ENCODE measurements around the gene BOD1L1.

Gene BOD1L1

DNA sequence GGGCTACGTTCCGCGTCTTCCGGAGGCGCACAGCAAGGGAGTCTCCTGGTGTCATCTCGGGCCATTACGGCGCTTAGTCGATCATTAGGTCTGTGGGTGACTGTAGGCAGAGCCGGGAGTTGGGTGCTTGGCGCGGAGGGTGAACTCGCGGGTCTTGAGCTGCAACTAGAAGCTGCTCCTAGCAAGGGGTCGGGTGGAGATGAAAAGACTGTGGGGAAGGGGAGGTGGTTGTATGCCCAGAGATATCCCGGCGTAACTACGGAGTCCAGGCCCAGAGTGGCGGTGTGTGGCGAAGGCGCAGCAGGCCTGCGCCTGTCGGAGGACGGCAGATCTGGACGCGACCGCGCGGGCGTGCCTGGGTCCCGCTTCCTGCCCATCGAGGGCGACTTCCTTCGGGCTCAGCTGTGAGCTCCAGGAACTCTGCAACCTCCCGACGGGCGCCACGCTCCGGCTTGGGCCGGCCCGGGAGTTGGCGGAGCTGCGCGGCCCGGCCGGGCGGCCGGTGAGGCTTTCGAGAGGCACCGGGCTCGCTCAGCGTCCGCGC is 80.5 kb downstream of the BOD1L1 start:
- DNase-seq = no peak
- peaks cover 47% of the 10 kb centered on the region for H3K4me1 ChIP-seq (ENCODE audit: control insufficient read depth, insufficient read depth, low read length, poor library complexity, severe bottlenecking)
- peak overlapping the region; percentile 59 for H3K4me3 ChIP-seq (ENCODE audit: insufficient read depth, low read depth, low read length, poor library complexity, severe bottlenecking)
- peaks cover 4% of the 10 kb centered on the region for H3K9me3 ChIP-seq (ENCODE audit: control insufficient read depth, low read length)
- peaks cover 75% of the 10 kb centered on the region for H3K27me3 ChIP-seq (replicated peaks; ENCODE audit: control insufficient read depth, insufficient read depth, low read length, poor library complexity, severe bottlenecking)
- no peaks in the 10 kb centered on the region for H3K36me3 ChIP-seq (ENCODE audit: control insufficient read depth, insufficient read depth, low read length)
- H3K27ac ChIP-seq (ENCODE audit: insufficient read depth, low read length, poor library complexity, severe bottlenecking) = no peak overlapping the region

DNA sequence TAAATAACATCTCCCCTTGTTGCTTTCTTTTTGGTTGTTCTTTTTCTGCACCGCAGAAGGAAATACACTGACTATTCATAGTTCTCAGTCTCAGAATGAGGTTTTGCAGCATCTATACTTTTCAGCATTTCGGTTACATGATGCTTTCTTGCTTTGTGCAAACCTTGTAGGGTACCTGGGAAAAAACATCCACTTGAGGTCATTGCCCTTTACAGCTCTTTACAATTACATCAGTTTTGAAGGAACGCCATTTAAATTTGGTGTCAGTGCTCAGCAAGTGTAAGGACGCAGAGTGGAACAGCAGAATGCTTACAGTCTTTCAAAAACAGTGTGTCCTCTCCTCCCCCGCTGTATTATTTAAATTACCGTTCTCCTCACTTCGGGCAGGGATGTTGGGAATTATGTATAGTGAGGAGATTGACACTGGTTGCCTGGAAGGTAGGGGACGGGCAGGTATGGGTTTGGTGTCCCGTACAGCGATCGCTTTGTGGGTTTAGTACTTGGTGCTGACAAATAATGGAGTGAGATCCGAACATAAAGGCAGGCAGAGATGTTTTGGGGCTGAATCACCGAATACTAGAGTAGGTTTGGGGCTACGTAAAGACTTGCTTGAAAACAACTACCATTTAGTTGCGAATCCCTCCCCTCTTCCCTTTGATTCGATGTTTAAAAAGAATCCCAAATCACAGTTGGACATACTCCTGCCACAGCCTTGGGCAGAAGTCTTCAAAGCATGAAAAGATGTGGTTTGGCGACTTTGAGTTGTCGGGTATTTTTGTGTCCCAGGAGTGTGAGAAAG is 81.2 kb downstream of the BOD1L1 start:
- no peak overlapping the region for H3K27ac ChIP-seq (ENCODE audit: insufficient read depth, low read length, poor library complexity, severe bottlenecking)
- H3K27me3 ChIP-seq (replicated peaks; ENCODE audit: control insufficient read depth, insufficient read depth, low read length, poor library complexity, severe bottlenecking) = peaks cover 82% of the 10 kb centered on the region
- H3K4me3 ChIP-seq (ENCODE audit: insufficient read depth, low read depth, low read length, poor library complexity, severe bottlenecking) = peak overlapping the region; percentile 59
- no peak for DNase-seq
- H3K9me3 ChIP-seq (ENCODE audit: control insufficient read depth, low read length) = peaks cover 4% of the 10 kb centered on the region
- peaks cover 53% of the 10 kb centered on the region for H3K4me1 ChIP-seq (ENCODE audit: control insufficient read depth, insufficient read depth, low read length, poor library complexity, severe bottlenecking)
- H3K36me3 ChIP-seq (ENCODE audit: control insufficient read depth, insufficient read depth, low read length) = no peaks in the 10 kb centered on the region

DNA sequence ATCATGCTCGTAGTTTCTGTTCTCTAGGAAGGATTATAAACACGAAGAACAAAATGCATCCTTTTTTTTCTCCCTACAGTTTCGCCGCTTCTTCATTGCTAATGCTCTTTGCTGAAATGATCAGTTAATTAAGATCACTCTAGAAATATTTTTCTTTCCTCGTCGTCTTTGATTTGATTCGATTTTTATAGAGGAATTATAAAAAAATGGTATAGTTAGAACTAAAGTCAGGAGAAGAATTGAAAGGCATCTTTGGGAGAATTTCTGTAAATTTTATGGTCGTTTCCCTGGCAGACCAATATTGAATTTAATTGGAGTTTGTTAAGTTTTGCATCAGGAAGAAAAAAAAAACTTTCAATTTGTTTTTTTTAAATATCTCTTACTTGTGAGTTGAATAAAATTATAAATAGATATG is 82.1 kb downstream of the BOD1L1 start:
- Histone ChIP-seq H3K36me3 (ENCODE audit: control insufficient read depth, insufficient read depth, low read length) (no peaks in the 10 kb centered on the region), H3K27me3 (replicated peaks; ENCODE audit: control insufficient read depth, insufficient read depth, low read length, poor library complexity, severe bottlenecking) (peaks cover 91% of the 10 kb centered on the region), H3K4me1 (ENCODE audit: control insufficient read depth, insufficient read depth, low read length, poor library complexity, severe bottlenecking) (peaks cover 53% of the 10 kb centered on the region), H3K4me3 (ENCODE audit: insufficient read depth, low read depth, low read length, poor library complexity, severe bottlenecking) (peak overlapping the region; percentile 48), H3K27ac (ENCODE audit: insufficient read depth, low read length, poor library complexity, severe bottlenecking) (no peak overlapping the region), H3K9me3 (ENCODE audit: control insufficient read depth, low read length) (peaks cover 4% of the 10 kb centered on the region)
- DNase-seq = no peak

DNA sequence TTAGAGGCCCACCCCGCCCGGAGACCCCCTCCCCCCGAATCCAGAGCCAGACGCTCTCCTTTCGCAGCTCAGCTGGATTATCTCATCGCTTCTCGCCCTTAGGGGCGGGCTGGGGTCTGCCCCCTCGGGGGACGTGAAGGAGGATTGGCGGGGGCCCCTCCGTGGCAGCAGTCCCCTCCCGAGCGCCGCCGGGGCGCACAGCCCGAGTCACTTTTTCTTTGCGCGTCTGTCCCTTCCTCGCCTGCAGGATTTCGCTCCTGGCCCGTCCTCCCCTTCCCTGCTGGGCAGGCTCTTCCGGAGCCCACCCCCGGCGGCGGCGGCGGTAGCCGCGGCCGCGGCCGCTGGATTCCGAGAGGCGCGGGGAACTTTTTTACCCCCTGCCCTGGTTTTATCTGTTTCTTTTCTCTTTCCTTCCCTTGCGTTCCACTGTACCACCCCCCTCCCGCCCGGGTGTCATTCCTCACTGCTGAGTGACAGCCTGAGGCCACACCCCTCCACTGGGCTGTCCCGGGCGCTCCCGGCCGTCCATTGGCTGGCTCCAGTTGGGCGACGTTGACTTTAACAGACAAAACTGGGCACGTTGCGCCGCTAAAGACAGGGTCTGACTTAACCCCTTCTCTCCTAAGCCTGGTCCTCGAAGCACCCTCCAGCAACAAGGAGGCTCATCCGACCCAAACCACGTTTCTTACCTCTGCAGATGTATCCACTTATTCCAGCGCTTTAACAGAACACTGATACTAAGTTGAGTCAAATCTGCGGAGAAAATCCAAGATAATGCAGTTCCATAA is 82.7 kb downstream of the BOD1L1 start:
- Histone ChIP-seq H3K9me3 (ENCODE audit: control insufficient read depth, low read length) (peaks cover 4% of the 10 kb centered on the region), H3K27me3 (replicated peaks; ENCODE audit: control insufficient read depth, insufficient read depth, low read length, poor library complexity, severe bottlenecking) (peaks cover 96% of the 10 kb centered on the region), H3K27ac (ENCODE audit: insufficient read depth, low read length, poor library complexity, severe bottlenecking) (no peak overlapping the region), H3K4me3 (ENCODE audit: insufficient read depth, low read depth, low read length, poor library complexity, severe bottlenecking) (peak overlapping the region; percentile 48), H3K4me1 (ENCODE audit: control insufficient read depth, insufficient read depth, low read length, poor library complexity, severe bottlenecking) (peaks cover 53% of the 10 kb centered on the region), H3K36me3 (ENCODE audit: control insufficient read depth, insufficient read depth, low read length) (no peaks in the 10 kb centered on the region)
- no peak for DNase-seq

DNA sequence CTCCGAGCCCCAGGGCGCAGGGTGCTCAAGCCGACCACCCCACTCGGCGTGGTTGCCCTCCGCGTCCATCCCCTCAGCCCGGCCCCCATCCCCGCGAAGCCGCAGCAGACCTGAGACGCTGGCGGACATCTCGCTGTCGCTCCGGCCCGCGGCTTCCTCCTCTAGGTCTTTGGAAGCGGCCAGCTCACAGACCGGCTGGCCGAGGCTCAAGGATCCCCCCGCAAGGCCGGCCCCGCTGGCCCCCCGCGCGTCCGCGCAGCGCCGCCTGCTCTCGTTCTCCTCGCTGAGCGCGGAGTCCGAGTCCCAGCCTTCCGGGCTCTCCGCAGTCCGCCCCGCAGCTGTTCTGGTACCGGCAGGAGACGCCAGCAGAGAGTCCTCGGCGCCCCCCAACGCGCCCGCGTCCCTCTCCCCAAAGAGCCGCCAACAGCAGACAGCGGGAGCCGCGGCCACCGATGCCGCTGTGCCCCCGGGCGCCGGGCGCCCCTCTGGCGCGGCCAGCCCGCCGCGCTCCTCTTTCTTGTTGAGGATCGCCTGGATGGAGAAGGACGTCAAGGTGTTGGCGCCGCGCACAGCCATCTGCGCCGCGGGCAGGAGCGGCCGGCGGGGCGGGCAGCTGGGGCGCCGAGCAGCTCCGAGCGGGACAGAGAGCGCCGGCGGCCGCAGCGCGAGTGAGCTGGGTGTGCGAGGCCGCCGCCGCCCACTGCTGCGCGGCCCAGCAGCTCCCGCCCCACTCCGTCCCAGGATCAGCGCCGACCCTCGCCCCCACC is 83.5 kb downstream of the BOD1L1 start, which contains the start of gene NKX3-2:
NKX3-2 (minus strand) TSS at position 670 of the 767 bp plus-strand sequence; CDS start at position 576, 94 bp downstream.
- H3K9me3 ChIP-seq (ENCODE audit: control insufficient read depth, low read length) = peaks cover 4% of the 10 kb centered on the region
- peak within 1 kb of the TSS; percentile 48 for H3K4me3 ChIP-seq (ENCODE audit: insufficient read depth, low read depth, low read length, poor library complexity, severe bottlenecking)
- H3K4me1 ChIP-seq (ENCODE audit: control insufficient read depth, insufficient read depth, low read length, poor library complexity, severe bottlenecking) = peaks cover 53% of the 10 kb centered on the region
- H3K27me3 ChIP-seq (replicated peaks; ENCODE audit: control insufficient read depth, insufficient read depth, low read length, poor library complexity, severe bottlenecking) = peaks cover 97% of the 10 kb centered on the region
- no peak within 1 kb of the TSS for H3K27ac ChIP-seq (ENCODE audit: insufficient read depth, low read length, poor library complexity, severe bottlenecking)
- DNase-seq = no peak
- H3K36me3 ChIP-seq (ENCODE audit: control insufficient read depth, insufficient read depth, low read length) = no peaks in the 10 kb centered on the region

DNA sequence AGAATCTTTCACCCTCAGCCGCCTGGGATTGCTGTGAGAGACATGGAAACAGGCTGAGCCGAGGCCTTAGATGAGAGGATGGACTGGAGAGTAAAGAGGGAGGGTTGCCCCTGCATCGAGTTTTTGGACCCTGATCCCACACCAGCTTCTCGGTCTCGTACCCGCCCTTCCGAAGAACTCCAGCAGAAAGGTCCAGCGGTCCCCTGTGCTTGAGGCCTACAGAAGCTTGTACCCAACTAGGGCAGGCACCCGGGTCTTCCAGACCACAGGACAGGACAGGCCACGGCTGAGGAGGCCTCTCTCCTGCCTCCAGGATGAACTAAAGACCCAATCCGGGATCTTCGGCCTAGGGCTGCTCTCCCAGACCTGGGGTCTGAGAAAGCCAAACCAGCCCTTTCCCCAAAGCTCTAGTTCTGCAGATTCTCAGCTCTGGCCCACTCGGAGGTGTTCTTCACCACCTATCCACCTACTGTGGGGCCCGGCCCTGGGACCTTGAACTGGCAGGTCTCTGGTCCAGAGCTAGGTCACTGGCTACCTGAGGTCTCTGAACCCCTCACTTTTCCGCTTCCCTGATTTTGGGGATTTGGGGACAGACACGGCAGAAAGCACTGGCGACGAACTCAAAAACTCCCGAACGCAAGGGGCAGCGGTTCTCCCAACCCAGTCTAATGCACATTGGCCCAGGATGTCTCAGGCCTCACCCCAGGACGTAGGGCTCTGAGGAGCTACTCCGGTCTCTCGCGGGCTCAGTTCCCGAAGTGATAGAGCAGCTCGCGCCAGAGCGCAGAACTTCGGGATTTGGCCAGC is 84.3 kb downstream of the BOD1L1 start:
- Histone ChIP-seq H3K36me3 (ENCODE audit: control insufficient read depth, insufficient read depth, low read length) (no peaks in the 10 kb centered on the region), H3K27ac (ENCODE audit: insufficient read depth, low read length, poor library complexity, severe bottlenecking) (no peak overlapping the region), H3K4me3 (ENCODE audit: insufficient read depth, low read depth, low read length, poor library complexity, severe bottlenecking) (peak overlapping the region; percentile 48), H3K9me3 (ENCODE audit: control insufficient read depth, low read length) (peaks cover 4% of the 10 kb centered on the region), H3K27me3 (replicated peaks; ENCODE audit: control insufficient read depth, insufficient read depth, low read length, poor library complexity, severe bottlenecking) (peaks cover 97% of the 10 kb centered on the region), H3K4me1 (ENCODE audit: control insufficient read depth, insufficient read depth, low read length, poor library complexity, severe bottlenecking) (peaks cover 47% of the 10 kb centered on the region)
- no peak for DNase-seq

DNA sequence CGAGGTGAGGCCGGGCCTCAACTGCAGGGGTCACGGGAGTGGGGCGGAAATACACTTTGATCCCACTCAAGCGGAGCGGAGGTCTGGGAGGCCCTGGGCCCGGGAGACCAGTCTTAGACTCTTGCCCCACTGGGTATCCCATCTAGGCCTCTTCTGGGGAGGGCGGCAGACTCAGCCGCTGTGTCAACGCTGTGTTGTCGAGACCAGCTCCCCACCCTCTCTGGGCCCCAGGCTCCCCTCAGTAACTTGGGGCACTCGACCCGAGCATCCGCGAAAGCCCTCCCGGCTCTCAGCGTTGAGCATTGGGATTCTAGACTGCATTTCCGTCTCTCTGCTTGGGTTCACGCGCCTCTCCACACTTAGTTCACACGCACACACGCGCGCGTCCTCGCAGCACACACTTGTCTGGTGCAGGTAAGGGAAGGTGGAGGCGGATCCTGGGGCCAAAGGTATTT is 84.9 kb downstream of the BOD1L1 start:
- H3K4me3 ChIP-seq (ENCODE audit: insufficient read depth, low read depth, low read length, poor library complexity, severe bottlenecking) = peak overlapping the region; percentile 27
- no peaks in the 10 kb centered on the region for H3K36me3 ChIP-seq (ENCODE audit: control insufficient read depth, insufficient read depth, low read length)
- DNase-seq = no peak
- H3K9me3 ChIP-seq (ENCODE audit: control insufficient read depth, low read length) = peaks cover 8% of the 10 kb centered on the region
- H3K27me3 ChIP-seq (replicated peaks; ENCODE audit: control insufficient read depth, insufficient read depth, low read length, poor library complexity, severe bottlenecking) = peaks cover 99% of the 10 kb centered on the region
- H3K27ac ChIP-seq (ENCODE audit: insufficient read depth, low read length, poor library complexity, severe bottlenecking) = no peak overlapping the region
- peaks cover 44% of the 10 kb centered on the region for H3K4me1 ChIP-seq (ENCODE audit: control insufficient read depth, insufficient read depth, low read length, poor library complexity, severe bottlenecking)

DNA sequence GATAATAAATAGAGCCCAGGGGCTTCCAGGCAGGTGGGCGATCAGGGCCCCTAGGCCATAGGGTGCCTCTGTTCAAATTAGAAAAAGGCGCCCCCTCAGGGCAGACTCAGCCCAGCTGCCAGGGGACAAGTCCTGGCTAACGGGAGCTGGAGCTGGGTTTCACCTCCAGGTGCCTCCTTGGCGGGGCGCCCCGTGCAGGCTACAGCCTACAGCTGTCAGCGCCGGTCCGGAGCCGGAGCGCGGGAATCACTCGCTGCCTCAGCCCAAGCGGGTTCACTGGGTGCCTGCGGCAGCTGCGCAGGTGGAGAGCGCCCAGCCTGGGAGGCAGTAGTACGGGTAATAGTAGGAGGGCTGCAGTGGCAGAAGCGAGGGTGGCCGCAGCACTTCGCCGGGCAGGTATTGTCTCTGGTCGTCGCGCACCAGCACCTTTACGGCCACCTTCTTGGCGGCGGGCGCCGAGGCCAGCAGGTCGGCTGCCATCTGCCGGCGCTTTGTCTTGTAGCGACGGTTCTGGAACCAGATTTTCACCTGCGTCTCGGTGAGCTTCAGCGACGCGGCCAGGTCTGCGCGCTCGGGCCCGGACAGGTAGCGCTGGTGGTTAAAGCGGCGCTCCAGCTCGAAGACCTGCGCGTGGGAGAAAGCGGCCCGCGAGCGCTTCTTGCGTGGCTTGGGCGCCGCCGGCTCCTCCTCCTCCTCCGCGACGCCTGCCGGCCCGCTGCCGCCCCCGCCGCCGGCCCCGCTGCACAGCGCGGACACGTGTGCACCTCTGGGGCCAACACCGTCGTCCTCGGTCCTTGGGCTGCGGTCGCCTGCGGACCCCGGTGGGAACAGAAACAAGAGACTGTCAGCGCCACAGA is 85.6 kb downstream of the BOD1L1 start:
- peak overlapping the region; percentile 27 for H3K4me3 ChIP-seq (ENCODE audit: insufficient read depth, low read depth, low read length, poor library complexity, severe bottlenecking)
- H3K27ac ChIP-seq (ENCODE audit: insufficient read depth, low read length, poor library complexity, severe bottlenecking) = no peak overlapping the region
- peaks cover 15% of the 10 kb centered on the region for H3K9me3 ChIP-seq (ENCODE audit: control insufficient read depth, low read length)
- no peak for DNase-seq
- no peaks in the 10 kb centered on the region for H3K36me3 ChIP-seq (ENCODE audit: control insufficient read depth, insufficient read depth, low read length)
- H3K27me3 ChIP-seq (replicated peaks; ENCODE audit: control insufficient read depth, insufficient read depth, low read length, poor library complexity, severe bottlenecking) = peaks cover 98% of the 10 kb centered on the region
- peaks cover 37% of the 10 kb centered on the region for H3K4me1 ChIP-seq (ENCODE audit: control insufficient read depth, insufficient read depth, low read length, poor library complexity, severe bottlenecking)

All from effector memory CD4-positive, alpha-beta T cell (primary cell).